Muscle of leg (tissue), 11 donors: ENCODE measurements around the gene SLC25A4. TPM values are rescaled to one million over a fixed set of nuclear protein-coding genes. Genes with fewer than 3 reads are reported as not detected.
"Not testable (repeated sequence)": the region's sequence is repeated elsewhere in the genome, so short reads cannot be mapped to it uniquely, and the experiment has no call there.

Source experiments
- DNase-seq: peaks from one replicate; pipeline ENCODE4 v3.0.0; 2013
- H3K27ac ChIP-seq: one replicate; pipeline ENCODE4 v1.5.1; 2013; ENCODE audit warnings: mild to moderate bottlenecking, low read length, control low read depth
- H3K27me3 ChIP-seq: one replicate; pipeline ENCODE4 v1.6.1; 2013; ENCODE audit warnings: low read length; ENCODE audit not compliant: control insufficient read depth, insufficient read depth
- H3K36me3 ChIP-seq: one replicate; pipeline ENCODE4 v1.6.1; 2013; ENCODE audit warnings: low read length; ENCODE audit not compliant: control insufficient read depth, insufficient read depth
- H3K4me1 ChIP-seq: one replicate; pipeline ENCODE4 v1.6.1; 2013; ENCODE audit warnings: low read length; ENCODE audit not compliant: control insufficient read depth, insufficient read depth
- H3K4me3 ChIP-seq: one replicate; pipeline ENCODE4 v1.5.1; 2013; ENCODE audit warnings: low read length, control low read depth
- H3K9me3 ChIP-seq: replicated peaks from 2 replicates; pipeline ENCODE4 v1.6.1; 2013; ENCODE audit warnings: low read depth, low read length; ENCODE audit not compliant: control insufficient read depth
- WGBS: methylation state at CpG from one replicate; pipeline ENCODE4 v1.1.5; 2013; ENCODE audit warnings: missing lambda C conversion rate; ENCODE audit not compliant: insufficient coverage; 5-methylcytosine and 5-hydroxymethylcytosine counted together
- polyA plus RNA-seq, 8 donors: library from polyadenylated mRNA; unstranded; fragments of 120-200 nt; gene quantifications; one replicate each; pipeline versions ENCODE4 v1.2.1 to v1.2.3, GENCODE V29; 2013; ENCODE audit warnings: inconsistent platforms in 1 of 8, low replicate concordance in 1 of 8; ENCODE audit not compliant: insufficient read length in 8 of 8, insufficient read depth in 1 of 8
- total RNA-seq: library from RNA; stranded (reverse); fragments of 120-200 nt; gene quantifications from one replicate; pipeline ENCODE4 v1.2.4, GENCODE V29; 2013

SLC25A4 gene
- total and polyA plus RNA-seq, 9 donors, result 61.0 to 158 (median 120) TPM

GRCh38 chr4:185194924-185195888, 52.1 kb downstream of the SLC25A4 start:
- Histone ChIP-seq H3K27me3 (no peaks in the 10 kb centered on the region), H3K27ac (no peak overlapping the region), H3K4me1 (no peaks in the 10 kb centered on the region), H3K4me3 (no peak overlapping the region), H3K36me3 (peaks cover 2% of the 10 kb centered on the region), H3K9me3 (no peaks in the 10 kb centered on the region)
- DNase-seq, result no peak
- no CpG with 5 or more reads among the region's 9 CpGs for WGBS

GRCh38 chr4:185196437-185196836, 53.4 kb downstream of the SLC25A4 start:
- Histone ChIP-seq H3K4me1 (no peaks in the 10 kb centered on the region), H3K27ac (no peak overlapping the region), H3K4me3 (no peak overlapping the region), H3K9me3 (no peaks in the 10 kb centered on the region), H3K36me3 (peaks cover 2% of the 10 kb centered on the region), H3K27me3 (no peaks in the 10 kb centered on the region)
- WGBS, result no CpG with 5 or more reads among the region's 2 CpGs
- DNase-seq, result no peak

GRCh38 chr4:185198189-185198588, 55.1 kb downstream of the SLC25A4 start:
- not testable (repeated sequence) for DNase-seq, H3K9me3 ChIP-seq, H3K27ac ChIP-seq, H3K27me3 ChIP-seq, H3K36me3 ChIP-seq, H3K4me3 ChIP-seq
- WGBS, result 100% methylated on average over 1 of the region's 4 CpGs
- H3K4me1 ChIP-seq, result peaks cover 12% of the 10 kb centered on the region

Other genes with a start within 250 kb of the SLC25A4 start
- gene HELT, start 124.8 kb upstream of the SLC25A4 start, total RNA-seq, result not detected
- not detected for gene HELT, start 124.8 kb upstream of the SLC25A4 start, polyA plus RNA-seq
- 19.1 TPM for gene CFAP97, start 60.7 kb downstream of the SLC25A4 start, total RNA-seq
- 10 to 100 TPM; 19.1 to 30.9 (median 25.0) TPM for gene CFAP97, start 60.7 kb downstream of the SLC25A4 start, polyA plus RNA-seq
- 14.6 TPM for gene SNX25, start 66.3 kb downstream of the SLC25A4 start, total RNA-seq
- 1 to 10 TPM; 7.0 to 9.4 (median 8.0) TPM for gene SNX25, start 66.3 kb downstream of the SLC25A4 start, polyA plus RNA-seq